Panc1 (cell line): Measurements from ENCODE around the gene MAGIX.

Source experiments
- CTCF ChIP-seq: fragments of 450-650 bp; IDR thresholded peaks from 2 replicates; pipeline ENCODE4 v1.5.1; 2017; ENCODE audit warnings: mild to moderate bottlenecking
- POLR2AphosphoS5 ChIP-seq: IDR thresholded peaks from 2 replicates; pipeline ENCODE4 v1.6.1; 2012; ENCODE audit warnings: mild to moderate bottlenecking, low read depth, low read length, moderate library complexity
- SIN3A ChIP-seq: IDR thresholded peaks from 2 replicates; pipeline ENCODE4 v1.6.1; 2012; ENCODE audit warnings: low read depth, mild to moderate bottlenecking, low read length, moderate library complexity, borderline replicate concordance; ENCODE audit not compliant: insufficient read depth

GRCh38 chrX:49179358-49179757, 16.8 kb downstream of the MAGIX start:
- TF ChIP-seq CTCF (no peak), POLR2AphosphoS5 (no peak), SIN3A (no peak)
